Neuronal stem cell (in vitro differentiated cells): Measurements from ENCODE around the gene GCC1.

ENCODE experiments used
- DNase-seq: peaks from one replicate; pipeline ENCODE4 v3.0.0-alpha.2; 2013; ENCODE audit warnings: low spot score
- H2AFZ ChIP-seq: one replicate; pipeline ENCODE4 v1.6.1; 2013; ENCODE audit warnings: mild to moderate bottlenecking, low read length, inconsistent platforms
- H2AK5ac ChIP-seq: 2 replicates; pipeline ENCODE4 v1.6.1; 2013; ENCODE audit warnings: low read depth, mild to moderate bottlenecking, inconsistent platforms, low read length, moderate library complexity, mixed read lengths
- H2BK120ac ChIP-seq: 2 replicates; pipeline ENCODE4 v1.6.1; 2013; ENCODE audit warnings: low read depth, mild to moderate bottlenecking, inconsistent platforms, low read length, moderate library complexity, mixed read lengths
- H2BK12ac ChIP-seq: one replicate; pipeline ENCODE4 v1.6.1; 2013; ENCODE audit warnings: low read length, inconsistent platforms
- H2BK15ac ChIP-seq: 2 replicates; pipeline ENCODE4 v1.6.1; 2013; ENCODE audit warnings: mild to moderate bottlenecking, low read length, inconsistent platforms, mixed read lengths
- H2BK5ac ChIP-seq: one replicate; pipeline ENCODE4 v1.6.1; 2013; ENCODE audit warnings: inconsistent platforms, mild to moderate bottlenecking, low read length, moderate library complexity
- H3K14ac ChIP-seq: one replicate; pipeline ENCODE4 v1.6.1; 2013; ENCODE audit warnings: low read length, inconsistent platforms
- H3K18ac ChIP-seq: 2 replicates; pipeline ENCODE4 v1.6.1; 2013; ENCODE audit warnings: low read length, inconsistent platforms
- H3K23ac ChIP-seq: 2 replicates; pipeline ENCODE4 v1.6.1; 2013; ENCODE audit warnings: low read depth, mild to moderate bottlenecking, mixed read lengths, low read length, inconsistent platforms; ENCODE audit not compliant: poor library complexity
- H3K27ac ChIP-seq: replicated peaks from 3 replicates; pipeline ENCODE4 v1.5.1; 2013; ENCODE audit warnings: low read length, inconsistent platforms
- H3K27me3 ChIP-seq, 3 experiments: 2 replicates each; pipeline ENCODE4 v1.6.1; 2013; ENCODE audit warnings: low read length in 3 of 3, mild to moderate bottlenecking in 2 of 3, inconsistent platforms in 1 of 3, low read depth in 1 of 3, mixed read lengths in 1 of 3, moderate library complexity in 1 of 3; ENCODE audit not compliant: control insufficient read depth in 3 of 3, insufficient read depth in 3 of 3
- H3K36me3 ChIP-seq, 2 donors: replicated peaks in 1 of 2; 2 replicates each; pipeline ENCODE4 v1.6.1; 2013; ENCODE audit warnings: low read length in 2 of 2; ENCODE audit not compliant: control insufficient read depth in 2 of 2, insufficient read depth in 2 of 2
- H3K4ac ChIP-seq: 2 replicates; pipeline ENCODE4 v1.6.1; 2013; ENCODE audit warnings: inconsistent platforms, mild to moderate bottlenecking, low read length, moderate library complexity
- H3K4me1 ChIP-seq, 2 donors: 1 replicate in 1 of 2; 2 replicates in 1 of 2; pipeline ENCODE4 v1.6.1; 2013; ENCODE audit warnings: low read length in 2 of 2, low read depth in 1 of 2; ENCODE audit not compliant: control insufficient read depth in 2 of 2, insufficient read depth in 1 of 2
- H3K4me2 ChIP-seq: one replicate; pipeline ENCODE4 v1.6.1; 2013; ENCODE audit warnings: mild to moderate bottlenecking, low read length, inconsistent platforms; ENCODE audit not compliant: insufficient read depth, poor library complexity, severe bottlenecking
- H3K4me3 ChIP-seq, 2 donors: 2 replicates each; pipeline ENCODE4 v1.5.1; 2013; ENCODE audit warnings: low read length in 2 of 2, mild to moderate bottlenecking in 2 of 2, inconsistent platforms in 1 of 2, moderate library complexity in 1 of 2
- H3K79me1 ChIP-seq: one replicate; pipeline ENCODE4 v1.6.1; 2013; ENCODE audit warnings: low read depth, mild to moderate bottlenecking, inconsistent platforms, low read length, moderate library complexity
- H3K9ac ChIP-seq: one replicate; pipeline ENCODE4 v1.6.1; 2013; ENCODE audit warnings: mild to moderate bottlenecking, low read depth, low read length, inconsistent platforms; ENCODE audit not compliant: poor library complexity
- H3K9me3 ChIP-seq, 2 donors: replicated peaks in 1 of 2; 2 replicates each; pipeline versions ENCODE3 to v1.6.1; 2013; ENCODE audit warnings: low read length in 2 of 2, mild to moderate bottlenecking in 2 of 2, inconsistent platforms in 1 of 2, low read depth in 1 of 2, mixed read lengths in 1 of 2, moderate library complexity in 1 of 2; ENCODE audit not compliant: control insufficient read depth in 2 of 2, insufficient read depth in 1 of 2
- H4K8ac ChIP-seq: one replicate; pipeline ENCODE4 v1.6.1; 2013; ENCODE audit warnings: low read depth, mild to moderate bottlenecking, inconsistent platforms, low read length, moderate library complexity
- H4K91ac ChIP-seq: one replicate; pipeline ENCODE4 v1.6.1; 2013; ENCODE audit warnings: low read length, low read depth, mild to moderate bottlenecking, inconsistent platforms; ENCODE audit not compliant: poor library complexity
- WGBS, 2 donors: extraction: QIAGEN DNeasy Blood & Tissue Kit; methylation state at CpG; one replicate each; pipeline ENCODE4 v1.1.7; 2013; ENCODE audit warnings: missing lambda C conversion rate in 2 of 2, mixed read lengths in 1 of 2; ENCODE audit not compliant: insufficient read length in 2 of 2, insufficient replicate concordance in 1 of 2; ENCODE audit errors: extremely low coverage in 2 of 2; 5-methylcytosine and 5-hydroxymethylcytosine counted together

GCC1 gene

DNA sequence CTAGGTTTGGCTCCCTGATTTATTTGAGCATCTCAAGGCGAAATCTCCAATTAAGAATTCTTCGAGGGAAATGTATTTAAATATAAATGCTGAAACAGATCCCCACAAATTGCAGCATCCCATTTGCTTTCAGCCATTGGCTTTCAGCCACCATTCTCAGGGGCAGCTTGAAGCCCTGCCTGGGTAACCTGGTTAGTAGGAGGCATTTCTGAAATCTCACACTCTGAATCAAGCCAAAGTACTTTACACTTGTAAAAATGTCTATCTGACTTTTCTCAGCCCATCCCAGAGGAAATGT is 49.1 kb downstream of the GCC1 start:
- Histone ChIP-seq H3K9me3 (no peaks in the 10 kb centered on the region), H3K4me2 (peak overlapping the region; percentile 56), H2BK120ac (no peak overlapping the region), H3K36me3 (no peaks in the 10 kb centered on the region), H2AFZ (peak overlapping the region; percentile 72), H3K18ac (no peak overlapping the region), H3K23ac (no peak overlapping the region), H4K8ac (no peak overlapping the region), H3K4ac (no peak overlapping the region), H2BK5ac (no peak overlapping the region), H3K4me3 (no peak overlapping the region), H3K27me3 (peaks cover 0 to 57% (median 0%) of the 10 kb centered on the region in 3 experiments), H3K27ac (no peak overlapping the region), H3K4me1 (peaks cover 3 to 15% of the 10 kb centered on the region in 2 donors), H3K79me1 (no peaks in the 10 kb centered on the region), H3K14ac (no peak overlapping the region), H2AK5ac (no peak overlapping the region), H2BK12ac (no peak overlapping the region), H2BK15ac (no peak overlapping the region), H4K91ac (no peak overlapping the region), H3K9ac (no peak overlapping the region)
- DNase-seq = no peak
- no CpG with 5 or more reads among the region's 2 CpGs for WGBS, 2 donors

DNA sequence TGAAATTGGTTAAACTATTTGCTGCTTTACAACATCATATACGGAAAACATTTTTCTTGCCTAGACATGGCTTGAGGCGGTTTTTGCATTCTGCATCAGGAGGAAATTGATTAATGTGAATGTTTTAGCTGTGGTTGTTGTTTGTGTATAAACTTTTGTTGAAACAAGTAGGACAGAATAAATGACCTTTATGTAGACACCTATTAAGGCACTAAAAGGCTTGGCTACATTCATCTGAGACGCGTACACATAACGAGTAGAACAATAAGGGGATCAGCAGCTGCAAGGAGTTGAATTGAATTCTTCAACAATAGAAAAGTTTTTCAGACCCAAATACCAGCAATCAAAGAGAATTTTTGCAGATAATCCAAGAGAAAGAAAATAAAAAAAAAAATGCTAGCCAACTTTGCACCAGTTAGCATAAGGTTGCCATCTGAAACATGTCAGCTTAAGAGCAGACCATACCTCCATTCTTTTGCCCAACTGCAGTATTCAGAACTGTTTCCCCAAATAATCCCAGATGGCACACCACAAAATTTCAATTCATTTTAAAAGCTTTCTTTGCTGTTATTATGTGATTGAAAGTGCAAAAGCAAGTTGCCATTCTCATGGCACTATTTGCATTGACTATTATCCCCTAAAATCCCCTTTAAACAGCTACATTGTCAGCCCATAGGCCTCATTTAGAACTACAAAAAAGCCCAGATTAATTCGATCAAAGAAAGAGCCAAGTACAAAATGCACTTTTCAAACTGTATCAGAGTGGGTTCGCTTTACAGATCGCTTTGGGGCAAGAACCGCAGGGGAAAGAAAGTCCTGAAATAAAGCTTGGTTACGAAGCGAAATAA is 49.6 kb downstream of the GCC1 start:
- no CpG with 5 or more reads among the region's 11 CpGs for WGBS, 2 donors
- no peak overlapping the region for H4K91ac ChIP-seq
- H3K4me3 ChIP-seq = no peak overlapping the region
- H3K9me3 ChIP-seq = no peaks in the 10 kb centered on the region
- no peak overlapping the region for H2BK15ac ChIP-seq
- no peak overlapping the region for H3K18ac ChIP-seq
- no peak overlapping the region for H3K27ac ChIP-seq
- no peak overlapping the region for H3K4me2 ChIP-seq
- peaks cover 3 to 15% of the 10 kb centered on the region in 2 donors for H3K4me1 ChIP-seq
- H2BK120ac ChIP-seq = no peak overlapping the region
- no peak overlapping the region for H3K23ac ChIP-seq
- no peaks in the 10 kb centered on the region for H3K79me1 ChIP-seq
- peak overlapping the region; percentile 72 for H2AFZ ChIP-seq
- no peak overlapping the region for H3K14ac ChIP-seq
- no peak overlapping the region for H3K9ac ChIP-seq
- peaks cover 0 to 57% (median 0%) of the 10 kb centered on the region in 3 experiments for H3K27me3 ChIP-seq
- no peaks in the 10 kb centered on the region for H3K36me3 ChIP-seq
- no peak overlapping the region for H3K4ac ChIP-seq
- H2BK12ac ChIP-seq = no peak overlapping the region
- no peak overlapping the region for H2AK5ac ChIP-seq
- DNase-seq = no peak
- H4K8ac ChIP-seq = no peak overlapping the region
- H2BK5ac ChIP-seq = no peak overlapping the region

DNA sequence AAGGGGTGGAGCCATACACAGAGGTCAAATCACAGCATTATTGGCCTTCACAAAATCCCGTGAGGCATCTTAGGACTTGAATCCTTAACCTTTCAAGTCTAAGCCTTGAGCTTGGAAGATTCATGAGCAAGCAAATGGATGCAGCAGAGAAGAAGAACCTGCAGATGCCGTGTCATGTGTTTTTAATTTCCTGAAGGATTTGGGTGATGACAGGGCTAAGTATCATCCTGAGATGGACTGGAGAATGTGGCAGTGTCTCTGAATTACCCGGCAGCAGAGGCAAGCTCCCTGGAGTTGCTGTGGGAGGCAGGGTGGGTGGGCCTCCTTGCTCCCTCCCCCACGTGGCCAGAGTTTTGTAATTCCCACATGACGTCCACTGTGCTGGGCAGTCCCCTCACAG is 50.8 kb downstream of the GCC1 start:
- H3K27me3 ChIP-seq = peaks cover 0 to 57% (median 0%) of the 10 kb centered on the region in 3 experiments
- no peak overlapping the region for H2BK15ac ChIP-seq
- H3K4me2 ChIP-seq = no peak overlapping the region
- H3K4ac ChIP-seq = no peak overlapping the region
- H3K18ac ChIP-seq = no peak overlapping the region
- H2BK120ac ChIP-seq = no peak overlapping the region
- DNase-seq = no peak
- no peak overlapping the region for H3K27ac ChIP-seq
- H3K36me3 ChIP-seq = no peaks in the 10 kb centered on the region
- WGBS, 2 donors = no CpG with 5 or more reads among the region's 5 CpGs
- no peak overlapping the region for H3K23ac ChIP-seq
- no peak overlapping the region for H3K4me3 ChIP-seq
- no peak overlapping the region for H4K8ac ChIP-seq
- no peak overlapping the region for H3K14ac ChIP-seq
- no peak overlapping the region for H2AK5ac ChIP-seq
- H2AFZ ChIP-seq = no peak overlapping the region
- H2BK12ac ChIP-seq = no peak overlapping the region
- H2BK5ac ChIP-seq = no peak overlapping the region
- H3K9me3 ChIP-seq = no peaks in the 10 kb centered on the region
- peaks cover 3 to 15% of the 10 kb centered on the region in 2 donors for H3K4me1 ChIP-seq
- no peak overlapping the region for H3K9ac ChIP-seq
- no peaks in the 10 kb centered on the region for H3K79me1 ChIP-seq
- H4K91ac ChIP-seq = no peak overlapping the region

DNA sequence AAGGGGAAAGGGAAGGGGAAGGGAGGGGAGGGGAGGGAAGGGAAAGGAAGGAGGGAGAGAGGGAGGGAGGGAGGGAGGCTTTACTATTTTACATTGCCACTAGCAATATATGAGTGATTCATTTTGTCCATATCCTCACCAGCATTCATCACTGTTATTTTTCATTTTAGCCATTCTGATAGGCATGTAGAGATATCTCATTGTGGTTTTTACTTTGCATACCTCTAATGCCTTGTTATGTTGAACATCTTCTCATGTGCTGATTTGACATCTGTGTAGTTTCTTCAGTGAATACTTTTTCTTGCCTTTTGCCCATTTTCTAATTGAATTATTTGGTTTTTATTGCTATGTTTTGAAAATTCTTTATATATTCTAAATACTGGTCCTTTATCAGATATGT is 52.7 kb downstream of the GCC1 start:
- no peak overlapping the region for H3K23ac ChIP-seq
- no peak overlapping the region for H3K4me3 ChIP-seq
- H3K4me1 ChIP-seq = peaks cover 3 to 15% of the 10 kb centered on the region in 2 donors
- H3K9ac ChIP-seq = no peak overlapping the region
- H3K18ac ChIP-seq = no peak overlapping the region
- H2BK5ac ChIP-seq = no peak overlapping the region
- H2AFZ ChIP-seq = no peak overlapping the region
- H3K9me3 ChIP-seq = no peaks in the 10 kb centered on the region
- no peak overlapping the region for H3K27ac ChIP-seq
- H3K4ac ChIP-seq = no peak overlapping the region
- H3K14ac ChIP-seq = no peak overlapping the region
- H4K8ac ChIP-seq = no peak overlapping the region
- no peak overlapping the region for H4K91ac ChIP-seq
- no peaks in the 10 kb centered on the region for H3K36me3 ChIP-seq
- H2AK5ac ChIP-seq = no peak overlapping the region
- no peaks in the 10 kb centered on the region for H3K79me1 ChIP-seq
- H2BK15ac ChIP-seq = no peak overlapping the region
- no peak overlapping the region for H2BK12ac ChIP-seq
- no peak for DNase-seq
- no peak overlapping the region for H3K4me2 ChIP-seq
- H2BK120ac ChIP-seq = no peak overlapping the region
- peaks cover 0 to 53% (median 0%) of the 10 kb centered on the region in 3 experiments for H3K27me3 ChIP-seq
